Astrocyte (in vitro differentiated cells and primary cell): ENCODE results near the gene PRMT3.

Experiments
- EZH2 ChIP-seq: IDR thresholded peaks from 2 replicates; pipeline ENCODE4 v1.6.1; 2012; ENCODE audit warnings: mild to moderate bottlenecking, low read length, inconsistent platforms; ENCODE audit not compliant: insufficient read depth
- TF ChIP-seq, protein P1 (sequence below): IDR thresholded peaks from 2 replicates; pipeline ENCODE4 v1.5.1; 2011; ENCODE audit warnings: low read depth, mild to moderate bottlenecking, inconsistent platforms, low read length, moderate library complexity; ENCODE audit not compliant: insufficient read depth

DNA sequence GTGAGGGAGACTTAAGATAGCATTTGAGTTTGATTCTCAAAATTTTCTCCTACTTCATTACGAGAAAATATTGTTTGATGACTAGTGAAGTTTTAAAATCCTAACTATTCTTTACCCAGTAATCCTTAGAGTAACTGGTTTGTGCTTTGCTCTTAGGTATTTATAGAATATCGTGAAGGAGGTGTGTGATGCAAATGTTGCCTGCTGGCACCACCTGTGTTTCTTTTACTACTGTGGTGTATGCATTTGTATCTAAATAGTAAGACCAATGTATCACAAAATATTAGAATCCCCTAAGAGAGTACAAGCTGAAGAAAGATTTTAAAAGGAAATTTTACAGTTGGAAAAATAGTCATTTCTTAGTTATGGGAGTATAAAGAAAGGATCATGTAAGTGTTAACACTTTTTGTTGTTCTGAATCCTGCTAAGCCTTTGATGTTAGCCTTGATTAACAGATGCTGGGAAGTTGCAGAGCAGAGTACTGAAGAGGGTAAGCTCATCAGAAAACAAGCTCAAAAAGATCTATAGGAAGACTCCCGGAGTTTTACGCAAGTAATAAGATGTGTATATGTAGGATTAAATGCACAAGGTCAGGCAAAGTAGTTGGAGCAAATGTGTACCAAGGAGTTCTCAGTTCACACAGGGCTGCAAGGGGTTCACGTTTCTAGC, 109.7 kb downstream of the PRMT3 start:
- TF ChIP-seq EZH2: no peak
- TF ChIP-seq, protein P1, sequence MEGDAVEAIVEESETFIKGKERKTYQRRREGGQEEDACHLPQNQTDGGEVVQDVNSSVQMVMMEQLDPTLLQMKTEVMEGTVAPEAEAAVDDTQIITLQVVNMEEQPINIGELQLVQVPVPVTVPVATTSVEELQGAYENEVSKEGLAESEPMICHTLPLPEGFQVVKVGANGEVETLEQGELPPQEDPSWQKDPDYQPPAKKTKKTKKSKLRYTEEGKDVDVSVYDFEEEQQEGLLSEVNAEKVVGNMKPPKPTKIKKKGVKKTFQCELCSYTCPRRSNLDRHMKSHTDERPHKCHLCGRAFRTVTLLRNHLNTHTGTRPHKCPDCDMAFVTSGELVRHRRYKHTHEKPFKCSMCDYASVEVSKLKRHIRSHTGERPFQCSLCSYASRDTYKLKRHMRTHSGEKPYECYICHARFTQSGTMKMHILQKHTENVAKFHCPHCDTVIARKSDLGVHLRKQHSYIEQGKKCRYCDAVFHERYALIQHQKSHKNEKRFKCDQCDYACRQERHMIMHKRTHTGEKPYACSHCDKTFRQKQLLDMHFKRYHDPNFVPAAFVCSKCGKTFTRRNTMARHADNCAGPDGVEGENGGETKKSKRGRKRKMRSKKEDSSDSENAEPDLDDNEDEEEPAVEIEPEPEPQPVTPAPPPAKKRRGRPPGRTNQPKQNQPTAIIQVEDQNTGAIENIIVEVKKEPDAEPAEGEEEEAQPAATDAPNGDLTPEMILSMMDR: no peak
